ENCODE measurements around the gene OR2A1. TPM values are rescaled to one million over a fixed set of nuclear protein-coding genes. Genes with fewer than 3 reads are reported as not detected.
"Not testable (repeated sequence)": the region's sequence is repeated elsewhere in the genome, so short reads cannot be mapped to it uniquely, and the experiment has no call there.

OR2A1 gene
- total RNA-seq, 2 experiments from 2014 or later: 0.06 to 0.17 TPM

- H3K4me1 Mint-ChIP-seq; CTCF ChIA-PET; H3K9me3 Mint-ChIP-seq; H3K27me3 Mint-ChIP-seq; H3K4me3 Mint-ChIP-seq; H3K36me3 Mint-ChIP-seq (ENCODE audit: low read depth); DNase-seq; H3K27ac Mint-ChIP-seq; POLR2A ChIA-PET: not testable (repeated sequence)
Measured at GRCh38 chr7:144302578-144303303, 9.5 kb upstream of the OR2A1 start.

DNA sequence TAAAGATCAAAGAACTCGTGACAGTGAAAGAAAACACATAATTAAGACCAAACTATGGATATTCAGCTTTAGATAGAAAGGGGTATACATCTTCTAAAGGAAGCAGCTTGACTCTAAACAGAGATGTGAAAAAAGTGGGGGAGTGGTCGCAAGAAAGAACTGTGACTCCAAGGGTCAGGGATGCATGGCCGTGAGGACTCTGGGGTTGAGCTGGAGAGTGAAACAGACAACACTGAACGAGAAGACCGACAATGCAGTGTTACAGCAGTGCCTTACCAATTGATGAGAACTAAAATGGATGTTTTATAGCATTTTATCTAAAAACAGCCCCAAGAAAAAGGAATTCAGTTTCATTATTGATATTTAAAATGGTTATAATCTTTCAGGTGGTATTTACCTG is 8.6 kb upstream of the OR2A1 start:
- H3K27me3 Mint-ChIP-seq; DNase-seq; H3K4me3 Mint-ChIP-seq; H3K27ac Mint-ChIP-seq; CTCF ChIA-PET; H3K36me3 Mint-ChIP-seq (ENCODE audit: low read depth); H3K9me3 Mint-ChIP-seq; H3K4me1 Mint-ChIP-seq; POLR2A ChIA-PET: not testable (repeated sequence)

GRCh38 chr7:144305156-144305555 is 7.1 kb upstream of the OR2A1 start:
- H3K9me3 Mint-ChIP-seq; H3K36me3 Mint-ChIP-seq (ENCODE audit: low read depth); POLR2A ChIA-PET; H3K27me3 Mint-ChIP-seq; CTCF ChIA-PET; DNase-seq; H3K4me1 Mint-ChIP-seq; H3K27ac Mint-ChIP-seq; H3K4me3 Mint-ChIP-seq: not testable (repeated sequence)

- H3K4me1 Mint-ChIP-seq; H3K4me3 Mint-ChIP-seq; DNase-seq; H3K9me3 Mint-ChIP-seq; H3K27me3 Mint-ChIP-seq; POLR2A ChIA-PET; H3K36me3 Mint-ChIP-seq (ENCODE audit: low read depth); H3K27ac Mint-ChIP-seq; CTCF ChIA-PET: not testable (repeated sequence)
Measured at GRCh38 chr7:144309702-144310101, 2.5 kb upstream of the OR2A1 start.

DNA sequence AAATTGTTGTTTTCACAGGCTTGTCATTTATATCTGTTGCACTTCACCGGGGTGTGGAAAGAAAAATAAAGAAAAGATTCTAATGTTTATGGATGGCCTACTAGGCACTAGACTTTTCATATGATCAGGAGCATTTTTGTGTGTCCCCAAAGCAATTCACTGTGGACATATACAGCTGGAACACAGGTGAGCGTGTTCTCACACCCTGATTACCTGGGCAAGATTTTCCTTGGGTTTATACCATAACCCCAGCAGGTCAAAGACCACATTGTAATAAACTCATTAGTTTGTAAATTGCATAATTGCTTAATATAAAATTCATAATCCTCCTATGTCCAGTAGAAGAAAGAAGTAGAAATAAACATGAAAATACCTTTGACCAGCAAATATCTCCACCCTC is 1.0 kb upstream of the OR2A1 start:
- H3K36me3 Mint-ChIP-seq (ENCODE audit: low read depth); H3K4me1 Mint-ChIP-seq; H3K27ac Mint-ChIP-seq; POLR2A ChIA-PET; H3K27me3 Mint-ChIP-seq; CTCF ChIA-PET; H3K4me3 Mint-ChIP-seq; H3K9me3 Mint-ChIP-seq; DNase-seq: not testable (repeated sequence)

- H3K4me1 Mint-ChIP-seq; H3K36me3 Mint-ChIP-seq (ENCODE audit: low read depth); DNase-seq; H3K9me3 Mint-ChIP-seq; H3K27ac Mint-ChIP-seq; H3K4me3 Mint-ChIP-seq; H3K27me3 Mint-ChIP-seq; CTCF ChIA-PET; POLR2A ChIA-PET: not testable (repeated sequence)
Measured at GRCh38 chr7:144317537-144317936, 5.3 kb downstream of the OR2A1 start.

DNA sequence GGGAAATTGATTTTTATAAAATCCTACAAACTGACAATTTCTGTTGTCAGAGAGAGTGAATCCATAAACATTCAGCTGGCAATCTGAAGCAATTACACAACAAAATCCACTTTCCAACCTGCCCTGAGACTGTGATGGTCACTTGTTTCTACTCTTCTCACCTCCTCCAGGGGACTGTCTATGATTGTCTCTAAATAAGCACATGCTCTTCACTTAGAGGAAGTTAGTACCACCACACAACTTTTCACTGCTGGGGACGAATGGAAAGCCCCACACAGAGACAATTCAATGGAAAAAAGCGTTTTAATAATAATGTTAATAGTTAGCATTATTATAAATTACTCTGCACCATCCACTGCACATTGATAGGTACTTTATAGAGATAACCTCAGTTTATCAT is 7.3 kb downstream of the OR2A1 start:
- H3K4me3 Mint-ChIP-seq; H3K36me3 Mint-ChIP-seq (ENCODE audit: low read depth); H3K27ac Mint-ChIP-seq; H3K27me3 Mint-ChIP-seq; DNase-seq; H3K9me3 Mint-ChIP-seq; POLR2A ChIA-PET; H3K4me1 Mint-ChIP-seq; CTCF ChIA-PET: not testable (repeated sequence)

DNA sequence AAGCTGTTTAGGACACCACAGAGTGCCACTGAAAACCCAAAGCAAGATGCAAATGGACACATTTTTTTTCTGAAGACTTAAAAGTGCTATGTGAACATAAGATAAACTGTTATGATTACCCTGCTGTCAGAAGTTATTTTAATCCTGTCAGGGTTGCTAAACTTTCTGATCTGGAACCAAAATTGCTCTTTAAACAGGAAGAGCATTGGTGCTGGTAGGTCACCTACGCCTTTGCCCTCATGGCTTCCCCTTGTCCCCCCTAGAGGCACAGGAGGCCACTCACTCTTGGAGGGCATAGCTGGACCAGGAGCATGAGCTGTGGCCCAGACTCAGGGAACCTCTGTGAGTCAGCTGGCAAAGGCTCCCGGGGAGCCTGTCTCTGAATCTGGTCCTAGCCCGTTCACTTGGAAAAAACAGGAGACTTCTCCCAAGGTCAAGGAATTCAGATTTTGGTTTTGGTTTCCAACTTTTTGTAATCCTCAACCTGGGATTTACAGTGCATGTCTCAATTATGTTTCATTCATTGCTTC is 9.5 kb downstream of the OR2A1 start:
- H3K36me3 Mint-ChIP-seq (ENCODE audit: low read depth); CTCF ChIA-PET; H3K4me1 Mint-ChIP-seq; DNase-seq; POLR2A ChIA-PET; H3K9me3 Mint-ChIP-seq; H3K27me3 Mint-ChIP-seq; H3K27ac Mint-ChIP-seq; H3K4me3 Mint-ChIP-seq: not testable (repeated sequence)

DNA sequence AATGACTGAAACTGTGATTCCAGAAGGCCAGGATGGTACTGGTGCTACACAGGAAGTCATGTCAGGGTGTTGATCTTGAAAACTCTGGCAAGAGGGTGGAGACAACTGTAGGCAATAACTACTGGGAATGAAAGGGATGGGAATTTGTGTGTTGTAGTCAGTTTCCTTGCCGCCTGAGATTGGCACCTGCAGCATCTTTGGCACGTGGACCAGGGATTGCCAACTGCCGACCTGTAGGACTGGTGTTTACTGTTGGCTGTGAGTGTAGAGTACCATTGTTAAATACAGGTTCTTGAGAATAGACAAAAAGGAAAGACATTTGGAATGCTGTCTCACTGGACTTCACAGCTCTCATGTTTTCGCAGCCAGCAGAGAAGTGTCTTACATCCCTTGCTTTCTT is 11.1 kb downstream of the OR2A1 start:
- H3K27ac Mint-ChIP-seq; H3K9me3 Mint-ChIP-seq; H3K4me1 Mint-ChIP-seq; DNase-seq; CTCF ChIA-PET; H3K4me3 Mint-ChIP-seq; H3K36me3 Mint-ChIP-seq (ENCODE audit: low read depth); H3K27me3 Mint-ChIP-seq; POLR2A ChIA-PET: not testable (repeated sequence)

- H3K4me1 Mint-ChIP-seq; H3K36me3 Mint-ChIP-seq (ENCODE audit: low read depth); H3K27me3 Mint-ChIP-seq; H3K9me3 Mint-ChIP-seq; H3K4me3 Mint-ChIP-seq; POLR2A ChIA-PET; CTCF ChIA-PET; H3K27ac Mint-ChIP-seq; DNase-seq: not testable (repeated sequence)
Measured at GRCh38 chr7:144325868-144326267, 13.6 kb downstream of the OR2A1 start.

DNA sequence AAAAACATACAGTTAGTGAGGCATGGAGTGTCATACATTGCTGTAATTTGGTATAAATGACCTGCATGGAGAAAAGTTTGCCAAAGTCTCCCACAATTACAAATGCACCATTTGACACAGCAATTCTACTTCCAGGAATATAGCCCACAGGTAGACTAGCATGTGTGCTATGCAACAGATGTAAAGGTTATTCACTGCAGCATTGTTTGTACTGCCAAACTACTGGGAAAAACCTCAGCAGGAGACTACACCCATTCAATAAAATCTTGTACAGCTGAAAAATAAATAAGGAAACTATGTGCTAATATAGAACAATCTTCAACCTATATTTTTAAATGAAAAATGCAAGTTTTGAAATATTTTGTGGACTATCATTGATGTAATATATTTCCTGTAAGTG is 17.8 kb downstream of the OR2A1 start:
- H3K36me3 Mint-ChIP-seq (ENCODE audit: low read depth); POLR2A ChIA-PET; H3K4me3 Mint-ChIP-seq: not testable (repeated sequence)

DNA sequence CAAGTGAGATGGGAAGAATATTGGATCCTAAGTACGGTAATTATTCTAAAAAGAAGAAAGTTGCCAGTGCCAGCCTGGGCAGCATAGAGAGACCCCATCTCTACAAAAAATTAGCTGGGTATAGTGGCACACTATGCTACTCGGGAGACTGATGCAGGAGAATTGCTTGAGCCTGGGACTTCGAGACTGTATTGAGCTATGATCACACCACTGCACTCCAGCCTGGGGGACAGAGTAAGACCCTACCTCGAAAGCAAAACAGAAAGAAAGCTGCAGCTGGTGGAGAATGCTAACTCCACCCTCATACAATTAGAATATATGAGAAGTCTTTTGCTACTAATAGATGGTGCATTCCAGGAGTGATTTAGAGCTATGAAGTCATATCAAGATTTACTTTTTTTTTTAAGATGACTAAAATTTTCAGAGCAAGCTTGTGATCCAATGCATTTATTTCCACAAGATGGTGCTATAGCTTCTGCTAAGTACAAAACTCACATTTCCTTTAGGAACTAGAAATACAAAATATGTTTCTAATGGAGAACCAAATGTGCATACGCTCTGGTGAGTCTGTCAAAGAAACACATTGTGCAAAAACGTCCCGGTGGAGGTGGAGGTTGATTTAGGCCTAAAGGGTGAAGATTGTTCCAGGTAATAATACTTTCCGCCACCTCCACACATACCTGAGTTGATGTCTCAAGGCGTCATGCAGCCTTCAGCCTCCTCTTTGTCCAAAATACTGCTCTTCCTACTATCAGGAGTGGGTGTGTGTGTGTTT is 19.2 kb downstream of the OR2A1 start:
- H3K27ac Mint-ChIP-seq; POLR2A ChIA-PET; H3K4me1 Mint-ChIP-seq; DNase-seq; H3K4me3 Mint-ChIP-seq; H3K36me3 Mint-ChIP-seq (ENCODE audit: low read depth); H3K27me3 Mint-ChIP-seq; H3K9me3 Mint-ChIP-seq: not testable (repeated sequence)
- CTCF ChIA-PET: interaction anchor here (0.6 kb wide), 3 partner anchors 111 to 1385 kb away, joined by 3 read pairs; no protein-coding TSS in a partner anchor

More for the DNA sequence above, 17.8 kb downstream of the OR2A1 start:
- H3K9me3 Mint-ChIP-seq, DNase-seq, CTCF ChIA-PET, H3K4me1 Mint-ChIP-seq, H3K27ac Mint-ChIP-seq, H3K27me3 Mint-ChIP-seq: not testable (repeated sequence)

DNA sequence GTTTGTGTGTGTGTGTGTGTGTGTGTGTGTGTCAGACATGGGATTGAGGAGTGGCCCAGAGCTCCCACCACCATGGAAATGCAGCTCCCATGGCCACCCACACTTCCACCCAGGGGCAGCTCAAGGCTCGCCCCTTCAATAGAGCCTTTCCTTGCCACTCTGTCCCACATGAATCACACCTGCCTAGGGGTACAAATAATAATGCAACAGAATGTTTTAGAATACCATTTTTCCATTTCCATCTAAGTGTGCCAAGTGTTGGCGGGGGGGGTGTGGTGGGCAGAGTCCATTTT is 19.7 kb downstream of the OR2A1 start:
- H3K4me3 Mint-ChIP-seq; H3K9me3 Mint-ChIP-seq; DNase-seq; H3K27ac Mint-ChIP-seq; H3K27me3 Mint-ChIP-seq; POLR2A ChIA-PET; H3K36me3 Mint-ChIP-seq (ENCODE audit: low read depth); H3K4me1 Mint-ChIP-seq: not testable (repeated sequence)
- CTCF ChIA-PET: interaction anchor here (0.6 kb wide), 3 partner anchors 111 to 1386 kb away, joined by 3 read pairs; no protein-coding TSS in a partner anchor

DNA sequence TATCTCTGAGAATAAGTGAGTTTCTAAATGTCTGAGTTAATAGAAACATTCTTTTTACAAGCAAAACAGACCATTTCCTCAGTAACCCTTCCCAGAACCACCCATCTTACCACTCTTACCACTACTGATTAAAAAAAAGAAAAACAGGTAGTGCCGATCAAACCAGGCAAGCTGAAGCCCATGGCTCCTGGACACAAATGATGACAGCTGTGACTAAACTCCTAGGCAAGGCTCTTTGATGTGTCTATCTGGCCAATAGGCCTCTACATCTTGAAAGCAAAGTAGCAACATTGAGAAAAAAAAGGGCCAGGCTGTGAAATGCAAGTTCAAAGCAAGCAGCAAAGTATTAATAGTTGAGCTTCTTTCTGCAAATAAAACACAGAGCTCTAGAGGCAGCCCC is 36.4 kb downstream of the OR2A1 start:
- POLR2A ChIA-PET; H3K4me3 Mint-ChIP-seq; H3K4me1 Mint-ChIP-seq; DNase-seq; H3K9me3 Mint-ChIP-seq; CTCF ChIA-PET; H3K36me3 Mint-ChIP-seq (ENCODE audit: low read depth); H3K27me3 Mint-ChIP-seq; H3K27ac Mint-ChIP-seq: not testable (repeated sequence)
